Liver (tissue), 3 donors: Measurements from ENCODE around the gene XYLT1.

Experiments
- CTCF ChIP-seq: fragments of 150-350 bp; IDR thresholded peaks from 2 replicates; pipeline ENCODE4 v1.5.1; 2017; ENCODE audit warnings: improper control_type of control experiment, low read depth, low read length; ENCODE audit not compliant: missing input control
- GABPA ChIP-seq, 2 donors: IDR thresholded peaks in 1 of 2; conservative IDR thresholded peaks in 1 of 2; 2 replicates each; pipeline ENCODE4 v1.6.1; 2016; ENCODE audit warnings: antibody characterized with exemption in 2 of 2, mild to moderate bottlenecking in 1 of 2, moderate library complexity in 1 of 2
- RAD21 ChIP-seq, 2 donors: IDR thresholded peaks; 2 replicates each; pipeline ENCODE4 v1.6.1; 2016; ENCODE audit warnings: antibody characterized with exemption in 2 of 2, mild to moderate bottlenecking in 2 of 2
- REST ChIP-seq: IDR thresholded peaks from 2 replicates; pipeline ENCODE4 v1.6.1; 2016; ENCODE audit warnings: antibody characterized with exemption, mild to moderate bottlenecking
- SP1 ChIP-seq: IDR thresholded peaks from 2 replicates; pipeline ENCODE4 v1.6.1; 2018; ENCODE audit warnings: antibody characterized with exemption, mild to moderate bottlenecking
- TAF1 ChIP-seq: conservative IDR thresholded peaks from 2 replicates; pipeline ENCODE4 v1.6.1; 2016; ENCODE audit warnings: antibody characterized with exemption, mild to moderate bottlenecking
- YY1 ChIP-seq: IDR thresholded peaks from 2 replicates; pipeline ENCODE4 v1.6.1; 2016; ENCODE audit warnings: antibody characterized with exemption, mild to moderate bottlenecking
- TF ChIP-seq, protein P1 (sequence below): IDR thresholded peaks from 2 replicates; pipeline ENCODE4 v1.6.1; 2016; ENCODE audit warnings: antibody characterized with exemption
- donor health status: healthy.
- donor health status: healthy.

- TF ChIP-seq, protein P1, sequence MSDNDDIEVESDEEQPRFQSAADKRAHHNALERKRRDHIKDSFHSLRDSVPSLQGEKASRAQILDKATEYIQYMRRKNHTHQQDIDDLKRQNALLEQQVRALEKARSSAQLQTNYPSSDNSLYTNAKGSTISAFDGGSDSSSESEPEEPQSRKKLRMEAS, result no peak
- TF ChIP-seq REST (no peak), RAD21 (IDR thresholded peaks at IDR 0.05) (no peak), CTCF (no peak), YY1 (no peak), GABPA (IDR thresholded peaks at IDR 0.05 in 1 of 2, conservative IDR thresholded peaks at IDR 0.05 in 1 of 2) (no peak), TAF1 (no peak), SP1 (no peak)
Measured at GRCh38 chr16:17130733-17131132, 340.0 kb downstream of the XYLT1 start.
